GM12878 (cell line): ENCODE results near the gene PARVA. TPM values are rescaled to one million over a fixed set of nuclear protein-coding genes. Genes with fewer than 3 reads are reported as not detected.

Experiments used
- ATAC-seq: fragments of 200-7000 bp; cut with Tn5 transposase; 3 replicates; pipeline ENCODE4 v1.9.1; 2020; ENCODE audit warnings: mild to moderate bottlenecking, moderate library complexity
- BruUV-seq: library from RNA; stranded (reverse); fragments of 400-500 nt; replicated peaks from 2 replicates; lab custom pipeline; 2021; lab: Mats Ljungman, UMichigan
- CTCF ChIA-PET: fragments of 300-600 bp; sonication (Branson Sonifier 250); formaldehyde crosslinking; extraction: SDS; loops from one replicate; lab custom pipeline; 2021; ENCODE audit warnings: inconsistent platforms; lab: Yijun Ruan, JAX
- POLR2A ChIA-PET: fragments of 350-600 bp; formaldehyde crosslinking; extraction: SDS; loops from one replicate; lab custom pipeline; 2021; ENCODE audit warnings: inconsistent platforms; lab: Charles Lee
- RAD21 ChIA-PET: fragments of 300-600 bp; sonication (Branson Sonifier 250); formaldehyde crosslinking; loops from one replicate; lab custom pipeline; 2023; ENCODE audit warnings: antibody characterized with exemption; ENCODE audit not compliant: unreplicated experiment; lab: Charles Lee
- SMC1A ChIA-PET: fragments of 300-600 bp; sonication (Branson Sonifier 250); formaldehyde crosslinking; loops from one replicate; lab custom pipeline; 2023; ENCODE audit not compliant: unreplicated experiment, uncharacterized antibody; lab: Charles Lee
- DNase-seq: peaks from one replicate; pipeline ENCODE4 v3.0.0-alpha.2; 2011; ENCODE audit warnings: low read depth, low spot score
- FAIRE-seq: peaks from 3 replicates; lab custom pipeline; 2011; peaks lifted over from hg19 to GRCh38; lab: Jason Lieb, UNC
- H2AFZ ChIP-seq: 2 replicates; pipeline ENCODE4 v1.6.0; 2011; ENCODE audit warnings: low read depth, low read length, control low read depth; ENCODE audit not compliant: control insufficient read depth
- H3K27ac ChIP-seq: 2 replicates; pipeline ENCODE4 v1.5.1; 2011; ENCODE audit warnings: control low read depth; ENCODE audit not compliant: control insufficient read depth, insufficient read depth
- H3K27me3 ChIP-seq, 2 experiments: replicated peaks in 1 of 2; 2 replicates each; pipeline versions ENCODE4 v1.6.0 to v1.6.1; 2011; ENCODE audit warnings: low read length in 1 of 2; ENCODE audit not compliant: control insufficient read depth in 2 of 2, insufficient read depth in 2 of 2
- H3K36me3 ChIP-seq, 2 experiments: 2 replicates each; pipeline ENCODE4 v1.5.1; 2011; ENCODE audit warnings: low read length in 1 of 2; ENCODE audit not compliant: control insufficient read depth in 2 of 2, insufficient read depth in 2 of 2
- H3K4me1 ChIP-seq: 2 replicates; pipeline ENCODE4 v1.6.1; 2011; ENCODE audit warnings: mild to moderate bottlenecking, low read length, moderate library complexity, mixed read lengths; ENCODE audit not compliant: control insufficient read depth, insufficient read depth
- H3K4me2 ChIP-seq: 2 replicates; pipeline ENCODE4 v1.6.0; 2011; ENCODE audit warnings: control low read depth; ENCODE audit not compliant: control insufficient read depth, insufficient read depth
- H3K4me3 ChIP-seq: fragments of 200-600 bp; sonication (generic); 2 replicates; pipeline ENCODE4 v1.5.1; 2016
- H3K79me2 ChIP-seq: 2 replicates; pipeline ENCODE4 v1.6.0; 2011; ENCODE audit warnings: low read length; ENCODE audit not compliant: control insufficient read depth, insufficient read depth
- H3K9ac ChIP-seq: 2 replicates; pipeline ENCODE4 v1.8.0; 2011; ENCODE audit warnings: low read length, control low read depth, mixed read lengths; ENCODE audit not compliant: control insufficient read depth, insufficient read depth
- H3K9me3 ChIP-seq: replicated peaks from 3 replicates; pipeline ENCODE4 v1.5.1; 2011; ENCODE audit warnings: mild to moderate bottlenecking, low read length; ENCODE audit not compliant: control insufficient read depth, insufficient read depth
- H4K20me1 ChIP-seq: 2 replicates; pipeline ENCODE4 v1.6.0; 2011; ENCODE audit not compliant: control insufficient read depth, insufficient read depth
- ATF7 ChIP-seq: fragments of 450-650 bp; IDR thresholded peaks from 2 replicates; pipeline ENCODE4 v1.6.1; 2016; ENCODE audit warnings: low read depth, mild to moderate bottlenecking
- BCL3 ChIP-seq: IDR thresholded peaks from 2 replicates; pipeline ENCODE4 v1.6.1; 2011; ENCODE audit warnings: borderline replicate concordance, low read depth, mild to moderate bottlenecking, moderate library complexity, low read length; ENCODE audit not compliant: insufficient read depth, poor library complexity, severe bottlenecking
- BMI1 ChIP-seq: fragments of 450-650 bp; IDR thresholded peaks from 2 replicates; pipeline ENCODE4 v1.6.1; 2016; ENCODE audit warnings: mild to moderate bottlenecking, moderate library complexity, borderline replicate concordance
- CEBPB ChIP-seq, 2 experiments: fragments of 150-350 bp in 1 of 2; IDR thresholded peaks; 2 replicates each; pipeline ENCODE4 v1.6.1; 2012 to 2014; ENCODE audit warnings: low read depth in 2 of 2, low read length in 2 of 2, borderline replicate concordance in 1 of 2, inconsistent platforms in 1 of 2
- JUNB ChIP-seq: IDR thresholded peaks from 2 replicates; pipeline ENCODE4 v1.6.1; 2016; ENCODE audit warnings: antibody characterized with exemption, mild to moderate bottlenecking
- JUND ChIP-seq: IDR thresholded peaks from 2 replicates; pipeline ENCODE4 v1.6.1; 2012; ENCODE audit warnings: low read depth, mild to moderate bottlenecking, low read length, improper control_type of control experiment, moderate library complexity
- PRDM15 ChIP-seq: fragments of 450-650 bp; formaldehyde crosslinking; IDR thresholded peaks from 2 replicates; pipeline ENCODE4 v1.4.0; 2020; ENCODE audit warnings: mild to moderate bottlenecking, moderate library complexity
- RAD51 ChIP-seq: fragments of 450-650 bp; IDR thresholded peaks from 2 replicates; pipeline ENCODE4 v1.6.1; 2016; ENCODE audit warnings: moderate library complexity, mild to moderate bottlenecking, inconsistent platforms
- RBBP5 ChIP-seq: fragments of 200-600 bp; sonication (generic); conservative IDR thresholded peaks from 2 replicates; pipeline ENCODE4 v1.6.1; 2016
- RELB ChIP-seq: fragments of 450-650 bp; IDR thresholded peaks from 2 replicates; pipeline ENCODE4 v1.6.1; 2017; ENCODE audit warnings: low read depth, mild to moderate bottlenecking, moderate library complexity
- STAT3 ChIP-seq: IDR thresholded peaks from 2 replicates; pipeline ENCODE4 v1.6.1; 2011; ENCODE audit warnings: low read depth, low read length, improper control_type of control experiment
- USF2 ChIP-seq: IDR thresholded peaks from 2 replicates; pipeline ENCODE4 v1.6.1; 2011; ENCODE audit warnings: low read depth, low read length, improper control_type of control experiment, borderline replicate concordance
- ZNF217 ChIP-seq: fragments of 450-650 bp; IDR thresholded peaks from 2 replicates; pipeline ENCODE4 v1.6.1; 2017; ENCODE audit warnings: antibody characterized with exemption, mild to moderate bottlenecking
- ZNF687 ChIP-seq: fragments of 450-650 bp; IDR thresholded peaks from 2 replicates; pipeline ENCODE4 v1.6.1; 2017; ENCODE audit warnings: mild to moderate bottlenecking, moderate library complexity
- in situ Hi-C: fragments of 300-500 bp; cut with MboI; formaldehyde crosslinking; loops from 9 replicates; pipeline ENCODE4 v1.14.3; 2018; ENCODE audit warnings: mixed read lengths
- intact Hi-C: fragments of 100-400 bp; cut with micrococcal nuclease; formaldehyde crosslinking; loops from one replicate; pipeline ENCODE4 v1.14.2; 2022; ENCODE audit not compliant: unreplicated experiment
- polyA plus RNA-seq, 11 experiments: library from polyadenylated mRNA; depleted of rRNA in 4 of 11; unstranded in 6 of 11; stranded (reverse) in 5 of 11; fragments of >200 nt; fragmentation: Nextera tagmentation in 4 of 11; fragmentation: Illumina TruSeq in 1 of 11; extraction: Ambion mirVana in 4 of 11; extraction: Trizol in 1 of 11; gene quantifications; 1 replicate in 1 of 11; 2 replicates in 10 of 11; pipeline versions ENCODE4 v1.2.1 to v1.2.3, GENCODE V29; 2011 to 2016; ENCODE audit warnings: inconsistent platforms in 2 of 11, missing spikeins in 2 of 11, low read depth in 1 of 11
- total RNA-seq, 4 experiments: library from RNA; depleted of rRNA in 3 of 4; stranded (reverse); fragments of >200 nt in 3 of 4; fragmentation: Illumina TruSeq in 1 of 4; extraction: Trizol in 1 of 4; gene quantifications; 2 replicates each; pipeline versions ENCODE4 v1.2.1 to v1.2.3, GENCODE V29; 2013 to 2021

Gene PARVA
- total and polyA plus RNA-seq, 10 of the 15 experiments (the other 5 are each of a cell fraction or from before 2014, with no cell fraction given), result 0.01 to 0.44 (median 0.03) TPM; not detected in 7

GRCh38 chr11:12454782-12455181 lies 77.4 kb downstream of the PARVA start:
- Histone ChIP-seq H3K4me1 (no peaks in the 10 kb centered on the region), H4K20me1 (no peaks in the 10 kb centered on the region), H3K4me2 (no peak overlapping the region), H3K9me3 (no peaks in the 10 kb centered on the region), H3K27me3 (no peaks in the 10 kb centered on the region; a peak in 1 of 4 replicates), H3K79me2 (no peaks in the 10 kb centered on the region), H3K36me3 (no peaks in the 10 kb centered on the region), H3K9ac (no peak overlapping the region), H3K4me3 (no peak overlapping the region), H2AFZ (no peak overlapping the region), H3K27ac (no peak overlapping the region)
- intact Hi-C loops, result no loop called here
- BruUV-seq, result no TSS peak
- ATAC-seq (no peak), FAIRE-seq (no peak), DNase-seq (no peak)
- SMC1A ChIA-PET, result no interaction called here
- POLR2A ChIA-PET, result no interaction called here
- CTCF ChIA-PET, result no interaction called here
- RAD21 ChIA-PET, result no interaction called here
- in situ Hi-C loops, result no loop called here
- TF ChIP-seq RELB, result no peak
- no peak for TF ChIP-seq JUND
- TF ChIP-seq JUNB, result no peak
- TF ChIP-seq BMI1, result no peak
- no peak for TF ChIP-seq RAD51
- no peak for TF ChIP-seq STAT3
- TF ChIP-seq BCL3, result no peak
- no peak for TF ChIP-seq ZNF217
- TF ChIP-seq CEBPB (IDR thresholded peaks at IDR 0.05; ENCODE audit: borderline replicate concordance in 1 of 2, low read depth in 2 of 2, low read length in 2 of 2), result no peak
- TF ChIP-seq ATF7, result no peak
- no peak for TF ChIP-seq RBBP5
- no peak for TF ChIP-seq USF2
- no peak for TF ChIP-seq PRDM15 (CRISPR knock-in tag)
- no peak for TF ChIP-seq ZNF687
